ENCODE results near the gene HAGH.

Gene HAGH

GRCh38 chr16:1786242-1787055 lies 40.2 kb downstream of the HAGH start:
- Histone ChIP-seq H3K27ac (no peak overlapping the region), H3K4me3 (no peak overlapping the region), H3K9me3 (no peaks in the 10 kb centered on the region), H3K27me3 (no peaks in the 10 kb centered on the region), H3K4me1 (peaks cover 0 to 49% (median 24%) of the 10 kb centered on the region in 4 donors), H3K36me3 (peaks cover 15 to 64% (median 43%) of the 10 kb centered on the region in 3 donors)
- intact Hi-C loops (cut with DNase I; ENCODE audit: low total_unique reads) = no loop called here
- TF ChIP-seq CTCF (IDR thresholded peaks at IDR 0.05) = no peak
- no peak for DNase-seq

DNA sequence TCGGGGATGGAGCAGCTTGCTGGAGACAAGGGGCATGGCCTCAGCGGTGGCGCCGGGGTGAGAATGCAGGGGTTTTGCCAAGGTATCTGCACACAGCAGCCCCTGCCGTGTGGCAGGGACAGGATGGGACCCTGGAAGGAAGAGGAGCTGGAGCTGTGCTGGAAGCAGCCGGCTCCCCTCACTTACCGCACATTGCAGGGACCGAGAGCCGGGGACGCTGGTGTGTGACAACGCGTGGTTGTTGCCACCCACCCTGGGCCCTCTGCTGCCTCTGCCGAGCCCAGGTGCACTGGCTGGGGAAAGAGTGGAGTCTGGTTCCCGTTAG lies 40.8 kb downstream of the HAGH start:
- H3K4me3 ChIP-seq = no peak overlapping the region
- no peaks in the 10 kb centered on the region for H3K9me3 ChIP-seq
- intact Hi-C loops (cut with DNase I; ENCODE audit: low total_unique reads) = no loop called here
- H3K27ac ChIP-seq = no peak overlapping the region
- peaks cover 15 to 61% (median 41%) of the 10 kb centered on the region in 3 donors for H3K36me3 ChIP-seq
- TF ChIP-seq CTCF (IDR thresholded peaks at IDR 0.05) = no peak
- no peaks in the 10 kb centered on the region for H3K27me3 ChIP-seq
- H3K4me1 ChIP-seq = peaks cover 0 to 56% (median 30%) of the 10 kb centered on the region in 4 donors
- DNase-seq = no peak

DNA sequence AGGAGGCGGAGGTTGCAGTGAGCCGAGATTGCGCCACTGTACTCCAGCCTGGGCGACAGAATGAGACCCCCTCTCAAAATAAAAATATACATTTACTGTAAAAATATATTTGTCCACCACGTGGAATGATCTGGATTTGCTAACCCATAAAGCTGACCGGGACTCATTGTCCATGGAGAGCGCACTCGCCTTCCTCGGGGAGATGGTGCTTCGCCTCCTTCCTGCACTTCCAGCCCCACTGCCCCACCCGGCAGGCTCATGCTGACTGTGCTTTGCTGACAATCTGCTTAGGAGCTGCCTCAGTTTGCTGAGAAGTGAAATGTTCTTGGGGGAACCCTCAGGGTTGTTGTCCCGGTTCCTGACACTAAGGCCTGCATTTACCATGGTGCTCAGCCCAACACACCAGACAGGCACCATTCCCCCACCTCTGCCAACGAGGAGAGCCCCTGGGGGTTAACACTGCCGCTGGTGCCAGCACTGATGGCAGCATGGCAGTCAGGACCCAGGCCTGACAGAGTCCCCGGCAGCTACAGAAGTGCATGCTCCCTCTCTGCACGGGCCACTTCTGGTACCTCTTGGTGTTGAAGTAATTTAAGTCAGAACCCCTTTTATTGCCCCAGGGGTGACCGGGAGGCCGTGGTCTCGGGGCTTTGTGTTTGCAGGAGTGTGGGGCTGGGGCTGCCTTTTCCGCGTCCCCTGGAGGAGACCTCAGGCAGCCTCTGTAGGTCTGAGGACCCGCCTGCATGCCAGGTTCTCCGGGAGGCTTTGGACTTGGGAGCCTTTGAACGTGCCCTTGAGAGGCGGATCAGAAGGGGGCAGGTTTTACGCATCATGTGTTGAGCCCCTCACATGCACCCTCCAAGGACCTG lies 41.4 kb downstream of the HAGH start:
- peaks cover 0 to 61% (median 35%) of the 10 kb centered on the region in 4 donors for H3K4me1 ChIP-seq
- intact Hi-C loops (cut with DNase I; ENCODE audit: low total_unique reads) = loop anchor here (5.0 kb wide), 1 partner anchor 42 kb away; the partner anchor contains the start of genes FAHD1 and HAGH
- no peaks in the 10 kb centered on the region for H3K27me3 ChIP-seq
- H3K36me3 ChIP-seq = peaks cover 15 to 61% (median 43%) of the 10 kb centered on the region in 3 donors
- no peaks in the 10 kb centered on the region for H3K9me3 ChIP-seq
- no peak overlapping the region for H3K27ac ChIP-seq
- H3K4me3 ChIP-seq = no peak overlapping the region
- DNase-seq = no peak
- TF ChIP-seq CTCF (IDR thresholded peaks at IDR 0.05) = no peak

- intact Hi-C loops (cut with DNase I; ENCODE audit: low total_unique reads) = loop anchor here (5.0 kb wide), 1 partner anchor 45 kb away; the partner anchor contains the start of genes FAHD1 and HAGH
- Histone ChIP-seq H3K27me3 (no peaks in the 10 kb centered on the region), H3K9me3 (no peaks in the 10 kb centered on the region), H3K36me3 (peaks cover 17 to 61% (median 42%) of the 10 kb centered on the region in 3 donors), H3K4me1 (peaks cover 0 to 73% (median 40%) of the 10 kb centered on the region in 4 donors), H3K4me3 (peak within 1 kb of the TSS; percentile 74 to 94), H3K27ac (peak within 1 kb of the TSS; percentile 75 to 78)
- no peak for TF ChIP-seq CTCF (IDR thresholded peaks at IDR 0.05)
- peak; percentile 100 for DNase-seq
Measured at GRCh38 chr16:1782408-1783264, 44.0 kb downstream of the HAGH start, which contains the start of the genes NUBP2 and SPSB3. NUBP2 (plus strand) TSS chr16:1782960; CDS start chr16:1783021, 61 bp downstream. SPSB3 (minus strand) TSS chr16:1782571; CDS start chr16:1781483, 1,088 bp downstream.
